Measurements from ENCODE around the gene EXOC8. TPM values are rescaled to one million over a fixed set of nuclear protein-coding genes. Genes with fewer than 3 reads are reported as not detected.
A peak's percentile ranks its signal among the peaks of the same experiment; 100 is the strongest.

EXOC8 gene
- total RNA-seq, 2 donors from 2014 or later = 15.5 to 18.2 TPM

- Mint-ChIP-seq H3K9me3 (no peaks in the 10 kb centered on the region), H3K27me3 (no peaks in the 10 kb centered on the region), H3K36me3 (ENCODE audit: low read depth) (no peaks in the 10 kb centered on the region), H3K27ac (no peak overlapping the region), H3K4me1 (no peaks in the 10 kb centered on the region), H3K4me3 (no peak overlapping the region)
- ATAC-seq (replicated peaks) = peak; percentile 86
These were observed 21.8 kb downstream of the EXOC8 start for GRCh38 chr1:231315887-231316286.

DNA sequence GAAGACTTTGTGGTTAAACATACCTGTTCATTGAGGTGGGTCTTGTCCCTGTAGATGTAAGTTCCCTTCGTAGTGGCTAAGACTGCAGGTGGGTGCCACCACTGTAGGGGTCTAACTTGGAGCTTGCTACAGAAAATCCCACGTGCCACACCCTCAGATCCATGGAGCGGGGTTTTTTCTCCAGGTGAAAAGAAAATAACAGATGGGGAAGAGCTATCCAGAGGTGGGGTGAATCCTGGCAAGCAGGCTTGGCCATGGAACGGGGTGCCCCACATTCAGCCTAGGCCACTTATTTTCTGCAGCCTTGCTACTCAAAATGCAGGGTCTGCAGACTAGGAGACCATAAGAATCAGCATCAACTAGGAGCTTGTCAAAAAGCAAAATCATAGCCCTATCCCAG is 24.0 kb downstream of the EXOC8 start:
- no peak for ATAC-seq (replicated peaks)
- no peak overlapping the region for H3K4me3 Mint-ChIP-seq
- H3K27ac Mint-ChIP-seq = no peak overlapping the region
- no peaks in the 10 kb centered on the region for H3K4me1 Mint-ChIP-seq
- no peaks in the 10 kb centered on the region for H3K9me3 Mint-ChIP-seq
- no peaks in the 10 kb centered on the region for H3K27me3 Mint-ChIP-seq
- no peaks in the 10 kb centered on the region for H3K36me3 Mint-ChIP-seq (ENCODE audit: low read depth)

DNA sequence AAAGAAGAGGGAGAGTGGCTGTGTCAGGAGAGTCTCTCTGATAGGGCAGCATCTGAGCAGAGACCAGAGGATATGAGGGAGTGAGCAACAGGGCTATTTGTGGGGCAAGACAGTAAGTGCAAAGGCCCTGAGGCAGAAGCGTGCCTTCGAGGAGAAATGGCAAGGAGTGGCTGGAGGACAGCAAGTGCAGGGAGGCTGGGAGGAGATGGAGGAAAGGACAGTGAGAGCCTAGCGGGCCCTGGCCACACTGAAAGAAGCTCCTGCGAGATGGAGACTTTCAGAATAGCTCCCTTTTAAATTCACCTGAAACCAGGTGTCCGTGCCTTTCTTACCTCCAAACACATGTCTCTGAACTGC is 25.2 kb downstream of the EXOC8 start:
- Mint-ChIP-seq H3K36me3 (ENCODE audit: low read depth) (no peaks in the 10 kb centered on the region), H3K27me3 (no peaks in the 10 kb centered on the region), H3K27ac (no peak overlapping the region), H3K4me1 (no peaks in the 10 kb centered on the region), H3K4me3 (no peak overlapping the region), H3K9me3 (no peaks in the 10 kb centered on the region)
- no peak for ATAC-seq (replicated peaks)

GRCh38 chr1:231311720-231312431 is 25.8 kb downstream of the EXOC8 start:
- Mint-ChIP-seq H3K27me3 (no peaks in the 10 kb centered on the region), H3K4me1 (no peaks in the 10 kb centered on the region), H3K9me3 (no peaks in the 10 kb centered on the region), H3K4me3 (no peak overlapping the region), H3K36me3 (ENCODE audit: low read depth) (no peaks in the 10 kb centered on the region), H3K27ac (no peak overlapping the region)
- ATAC-seq (replicated peaks) = no peak

GRCh38 chr1:231310391-231310934 is 27.2 kb downstream of the EXOC8 start:
- Mint-ChIP-seq H3K4me3 (no peak overlapping the region), H3K4me1 (no peaks in the 10 kb centered on the region), H3K27me3 (no peaks in the 10 kb centered on the region), H3K9me3 (no peaks in the 10 kb centered on the region), H3K36me3 (ENCODE audit: low read depth) (no peaks in the 10 kb centered on the region), H3K27ac (no peak overlapping the region)
- ATAC-seq (replicated peaks) = no peak

DNA sequence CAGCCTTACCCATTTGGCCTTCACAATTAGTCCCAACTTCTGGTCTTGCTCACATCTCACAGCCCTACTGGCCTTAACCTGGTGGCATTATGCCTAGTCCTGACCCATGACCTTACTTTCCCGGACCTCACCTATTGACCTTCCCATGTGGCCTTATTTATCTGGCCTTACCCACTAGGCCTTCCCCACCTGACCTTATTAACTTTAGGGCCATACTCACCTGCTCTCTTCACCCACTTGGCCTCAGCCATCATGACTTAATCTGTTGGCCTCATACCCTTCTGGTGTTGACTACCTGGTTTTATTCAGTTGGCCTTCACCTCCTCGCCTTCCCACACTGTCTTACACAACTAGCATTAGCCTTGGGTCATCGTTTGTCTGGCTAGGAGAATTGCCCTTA is 35.7 kb downstream of the EXOC8 start:
- Mint-ChIP-seq H3K9me3 (no peaks in the 10 kb centered on the region), H3K27ac (no peak overlapping the region), H3K4me3 (no peak overlapping the region), H3K4me1 (no peaks in the 10 kb centered on the region), H3K27me3 (no peaks in the 10 kb centered on the region), H3K36me3 (ENCODE audit: low read depth) (no peaks in the 10 kb centered on the region)
- no peak for ATAC-seq (replicated peaks)

DNA sequence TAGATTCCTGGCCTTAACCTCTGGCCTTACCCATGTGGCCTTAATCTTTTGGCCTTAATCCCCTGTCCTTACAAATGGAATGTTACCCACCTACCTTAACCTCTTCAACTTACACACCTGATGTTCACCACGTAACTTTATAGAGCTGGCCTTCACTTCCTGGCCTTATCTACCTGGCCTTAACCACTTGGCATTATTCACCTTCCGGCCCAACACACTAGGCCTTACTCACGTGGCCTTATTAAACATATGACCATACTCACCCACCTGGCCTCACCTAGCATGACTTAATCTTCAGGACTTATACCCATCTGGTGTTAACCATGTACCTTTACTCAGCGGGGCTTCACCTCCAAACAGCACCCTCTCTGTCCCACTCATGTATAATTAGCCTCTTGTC is 41.7 kb downstream of the EXOC8 start:
- Mint-ChIP-seq H3K4me3 (no peak overlapping the region), H3K27me3 (no peaks in the 10 kb centered on the region), H3K27ac (no peak overlapping the region), H3K9me3 (no peaks in the 10 kb centered on the region), H3K36me3 (ENCODE audit: low read depth) (no peaks in the 10 kb centered on the region), H3K4me1 (no peaks in the 10 kb centered on the region)
- ATAC-seq (replicated peaks) = no peak

- H3K4me1 Mint-ChIP-seq = no peaks in the 10 kb centered on the region
- H3K4me3 Mint-ChIP-seq = no peak overlapping the region
- H3K9me3 Mint-ChIP-seq = no peaks in the 10 kb centered on the region
- no peak overlapping the region for H3K27ac Mint-ChIP-seq
- no peak for ATAC-seq (replicated peaks)
- H3K36me3 Mint-ChIP-seq (ENCODE audit: low read depth) = no peaks in the 10 kb centered on the region
- no peaks in the 10 kb centered on the region for H3K27me3 Mint-ChIP-seq
These were observed 51.0 kb downstream of the EXOC8 start for GRCh38 chr1:231286603-231287002.

DNA sequence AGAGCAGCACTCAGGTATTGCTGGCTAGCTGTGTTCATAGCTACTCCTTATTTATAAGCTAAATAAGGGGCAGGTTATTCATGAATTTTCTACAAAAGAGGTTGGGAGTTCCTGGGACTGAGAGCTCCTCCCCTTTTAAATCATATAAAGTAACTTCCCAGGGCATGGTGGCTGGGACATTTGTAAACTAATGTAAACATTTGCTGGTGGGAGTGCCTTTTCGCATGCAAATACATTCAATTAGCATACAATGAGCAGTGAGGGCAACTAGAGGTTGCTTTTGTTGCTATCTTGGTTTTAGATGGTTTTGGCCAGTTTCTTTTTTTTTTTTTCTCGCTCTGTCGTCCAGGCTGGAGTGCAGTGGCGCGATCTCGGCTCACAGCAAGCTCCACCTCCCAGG is 53.2 kb downstream of the EXOC8 start:
- Mint-ChIP-seq H3K27me3 (no peaks in the 10 kb centered on the region), H3K36me3 (ENCODE audit: low read depth) (no peaks in the 10 kb centered on the region), H3K27ac (no peak overlapping the region), H3K4me1 (no peaks in the 10 kb centered on the region), H3K4me3 (no peak overlapping the region), H3K9me3 (no peaks in the 10 kb centered on the region)
- no peak for ATAC-seq (replicated peaks)

Other genes with a start within 250 kb of the EXOC8 start
- not detected for gene TRIM67, start 175.8 kb downstream of the EXOC8 start, total RNA-seq
- 10 to 100 TPM; 41.9 to 52.9 TPM for gene GNPAT, start 96.6 kb downstream of the EXOC8 start, total RNA-seq
- 10 to 100 TPM in 1 of 2 donors, 1 to 10 TPM in 1; 6.7 to 15.2 TPM for gene SPRTN, start 441 bp upstream of the EXOC8 start, total RNA-seq
- gene EGLN1, start 84.4 kb upstream of the EXOC8 start, total RNA-seq = 10 to 100 TPM; 26.5 to 27.3 TPM
- gene TSNAX, start 190.8 kb upstream of the EXOC8 start, total RNA-seq = 10 to 100 TPM; 34.5 to 35.3 TPM